Measurements from ENCODE around the gene CAMK4. TPM values are rescaled to one million over a fixed set of nuclear protein-coding genes. Genes with fewer than 3 reads are reported as not detected.

Gene CAMK4
- total RNA-seq, 1 donor: 1.3 TPM

DNA sequence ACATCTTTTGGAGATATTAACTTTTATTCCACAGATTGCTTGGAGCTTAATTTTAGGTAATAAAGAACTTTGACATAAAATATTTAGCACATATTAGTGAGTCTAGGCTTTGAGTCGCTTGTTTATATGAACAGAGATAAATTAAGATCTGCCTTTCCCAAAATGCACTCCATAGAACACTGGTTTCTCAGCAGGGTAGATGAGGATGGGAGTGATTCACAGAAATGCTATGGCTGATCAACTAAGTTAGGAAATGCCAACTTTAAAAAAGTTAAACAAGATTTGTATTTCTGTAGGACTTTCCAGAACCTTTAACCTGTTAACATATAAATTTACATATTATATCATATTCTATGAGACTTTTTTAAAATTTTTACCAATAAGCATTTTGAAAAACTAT, 222.9 kb downstream of the CAMK4 start:
- DNase-seq (ENCODE audit: low read depth): no peak
- TF ChIP-seq, protein P1, sequence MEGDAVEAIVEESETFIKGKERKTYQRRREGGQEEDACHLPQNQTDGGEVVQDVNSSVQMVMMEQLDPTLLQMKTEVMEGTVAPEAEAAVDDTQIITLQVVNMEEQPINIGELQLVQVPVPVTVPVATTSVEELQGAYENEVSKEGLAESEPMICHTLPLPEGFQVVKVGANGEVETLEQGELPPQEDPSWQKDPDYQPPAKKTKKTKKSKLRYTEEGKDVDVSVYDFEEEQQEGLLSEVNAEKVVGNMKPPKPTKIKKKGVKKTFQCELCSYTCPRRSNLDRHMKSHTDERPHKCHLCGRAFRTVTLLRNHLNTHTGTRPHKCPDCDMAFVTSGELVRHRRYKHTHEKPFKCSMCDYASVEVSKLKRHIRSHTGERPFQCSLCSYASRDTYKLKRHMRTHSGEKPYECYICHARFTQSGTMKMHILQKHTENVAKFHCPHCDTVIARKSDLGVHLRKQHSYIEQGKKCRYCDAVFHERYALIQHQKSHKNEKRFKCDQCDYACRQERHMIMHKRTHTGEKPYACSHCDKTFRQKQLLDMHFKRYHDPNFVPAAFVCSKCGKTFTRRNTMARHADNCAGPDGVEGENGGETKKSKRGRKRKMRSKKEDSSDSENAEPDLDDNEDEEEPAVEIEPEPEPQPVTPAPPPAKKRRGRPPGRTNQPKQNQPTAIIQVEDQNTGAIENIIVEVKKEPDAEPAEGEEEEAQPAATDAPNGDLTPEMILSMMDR (IDR thresholded peaks at IDR 0.05; ENCODE audit: insufficient read depth, low read depth, low read length): no peak
- H3K4me3 ChIP-seq (ENCODE audit: low read depth, low read length): no peak overlapping the region

DNA sequence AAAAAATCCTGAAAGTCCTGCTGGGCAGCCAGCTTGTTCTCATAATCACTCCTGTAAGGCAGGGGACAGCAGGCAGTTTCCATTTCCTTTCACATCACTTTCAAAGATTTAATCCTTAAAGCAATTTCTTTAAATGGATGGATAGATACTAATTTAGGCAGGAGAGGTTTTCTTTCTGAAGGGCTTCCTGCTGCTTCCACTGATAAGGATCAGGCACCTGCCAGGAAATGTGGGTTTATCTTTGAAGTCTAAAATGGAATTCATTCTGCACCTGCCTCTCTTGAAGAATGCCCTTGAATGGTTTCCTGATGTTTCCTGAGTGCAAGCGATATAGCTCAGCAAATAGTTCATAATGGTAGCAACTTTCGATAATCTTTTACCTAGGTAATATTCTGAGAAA, 223.6 kb downstream of the CAMK4 start:
- TF ChIP-seq, protein P1 (IDR thresholded peaks at IDR 0.05; ENCODE audit: insufficient read depth, low read depth, low read length): no peak
- no peak for DNase-seq (ENCODE audit: low read depth)
- no peak overlapping the region for H3K4me3 ChIP-seq (ENCODE audit: low read depth, low read length)

DNA sequence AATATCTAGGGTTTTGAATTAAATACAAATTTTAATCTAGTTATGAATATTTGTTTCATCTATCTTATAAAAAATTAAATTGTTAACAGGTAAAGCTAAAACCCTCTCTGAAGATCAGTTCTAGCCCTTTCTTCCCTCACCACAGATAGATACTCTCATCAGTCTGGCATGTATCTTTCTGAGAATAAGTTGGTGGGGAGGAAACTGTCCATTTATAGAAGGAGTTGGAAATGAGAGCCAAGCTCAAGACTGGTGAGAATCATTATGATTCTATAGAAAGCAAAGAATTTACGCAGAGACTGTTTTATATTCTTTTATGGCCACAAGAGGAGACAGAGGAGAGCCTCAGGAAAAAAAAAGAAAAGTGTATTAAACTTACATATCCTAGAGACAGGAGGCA, 229.1 kb downstream of the CAMK4 start:
- DNase-seq (ENCODE audit: low read depth): no peak
- TF ChIP-seq, protein P1 (IDR thresholded peaks at IDR 0.05; ENCODE audit: insufficient read depth, low read depth, low read length): no peak

DNA sequence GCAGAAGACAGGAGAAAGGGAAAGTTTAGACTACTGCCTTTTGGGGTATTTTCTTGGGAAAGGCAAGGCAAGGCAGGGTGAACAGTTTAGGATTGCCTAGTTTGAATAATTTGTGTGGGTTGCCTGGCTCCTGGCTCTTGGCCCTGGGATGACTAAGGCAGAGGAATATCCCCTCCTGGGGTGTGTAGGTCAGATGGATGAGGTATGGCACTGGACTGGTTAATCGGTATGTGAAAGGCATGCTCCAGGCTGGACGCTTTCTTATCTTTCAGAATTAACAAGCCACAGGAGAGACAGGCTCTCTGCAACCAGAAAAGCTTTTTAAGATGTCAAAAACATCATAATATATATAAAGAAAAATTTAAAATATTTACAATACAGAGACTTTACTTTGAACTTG, 229.6 kb downstream of the CAMK4 start:
- H3K4me3 ChIP-seq (ENCODE audit: low read depth, low read length): no peak overlapping the region
- TF ChIP-seq, protein P1 (IDR thresholded peaks at IDR 0.05; ENCODE audit: insufficient read depth, low read depth, low read length): no peak
- peak; percentile 12 for DNase-seq (ENCODE audit: low read depth)

More for the DNA sequence above, 229.1 kb downstream of the CAMK4 start:
- H3K4me3 ChIP-seq (ENCODE audit: low read depth, low read length): no peak overlapping the region

DNA sequence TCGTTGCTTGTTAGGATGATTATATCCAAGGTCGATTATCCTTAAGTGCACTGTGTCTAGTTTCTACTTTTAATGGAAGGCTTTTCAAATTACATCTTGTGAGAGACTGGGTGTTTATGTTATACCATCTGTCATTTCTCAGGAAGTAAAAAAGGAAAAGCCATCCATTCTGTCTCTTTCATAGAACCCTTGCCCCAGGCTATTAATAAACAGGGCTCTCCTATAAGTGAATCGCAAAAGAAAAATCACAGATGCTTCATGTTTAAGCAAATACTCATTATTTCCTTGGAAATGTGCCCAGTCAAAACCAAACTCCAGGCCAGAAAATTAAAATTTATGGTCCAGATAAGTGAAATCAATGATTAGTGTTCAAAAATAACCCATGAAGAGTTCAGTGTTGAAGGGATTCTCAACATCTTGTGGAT, 230.0 kb downstream of the CAMK4 start:
- no peak overlapping the region for H3K4me3 ChIP-seq (ENCODE audit: low read depth, low read length)
- peak; percentile 52 for DNase-seq (ENCODE audit: low read depth)
- TF ChIP-seq, protein P1 (IDR thresholded peaks at IDR 0.05; ENCODE audit: insufficient read depth, low read depth, low read length): no peak

DNA sequence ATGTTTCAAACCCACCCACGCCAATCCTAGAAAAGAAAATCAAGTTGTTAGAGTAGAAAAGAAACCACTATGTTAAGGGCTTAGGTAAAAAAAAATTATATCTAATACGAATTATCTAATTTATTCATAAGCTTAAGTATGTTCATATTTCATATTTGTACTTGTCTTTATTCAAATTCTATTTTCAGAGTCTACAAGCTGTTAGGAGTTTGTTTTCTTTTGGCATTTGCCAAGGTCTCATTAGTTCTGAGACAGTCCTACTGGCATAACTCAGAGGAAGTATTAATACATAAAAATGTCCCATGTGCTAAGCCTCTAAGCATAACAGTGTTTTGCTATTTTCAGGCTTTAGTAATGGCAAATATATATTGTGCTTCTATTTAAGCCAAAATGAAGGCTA, 230.6 kb downstream of the CAMK4 start:
- H3K4me3 ChIP-seq (ENCODE audit: low read depth, low read length): no peak overlapping the region
- TF ChIP-seq, protein P1 (IDR thresholded peaks at IDR 0.05; ENCODE audit: insufficient read depth, low read depth, low read length): no peak
- no peak for DNase-seq (ENCODE audit: low read depth)

DNA sequence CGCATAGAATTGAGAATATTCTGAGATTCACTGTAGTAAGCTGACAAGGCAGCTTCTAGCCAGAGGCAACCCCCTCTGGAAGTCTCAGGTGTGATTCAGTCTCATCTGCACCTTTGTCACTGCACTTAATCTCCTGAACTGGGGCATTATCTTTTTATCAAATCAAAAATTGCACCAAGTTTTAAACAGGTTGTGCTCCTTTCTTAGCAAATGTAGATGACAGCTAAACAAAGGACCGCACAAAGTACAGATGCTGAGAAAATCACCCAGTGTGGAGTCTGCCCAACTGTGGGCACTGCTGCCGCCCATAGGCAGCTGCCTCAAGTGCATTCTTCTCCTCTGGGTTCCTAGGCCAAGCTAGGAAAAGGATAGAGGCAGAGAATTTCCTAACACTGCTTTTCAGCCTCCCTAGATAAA, 237.1 kb downstream of the CAMK4 start:
- TF ChIP-seq, protein P1 (IDR thresholded peaks at IDR 0.05; ENCODE audit: insufficient read depth, low read depth, low read length): peak; percentile 54

More for the DNA sequence above, 237.1 kb downstream of the CAMK4 start:
- DNase-seq (ENCODE audit: low read depth): peak; percentile 12
- H3K4me3 ChIP-seq (ENCODE audit: low read depth, low read length): no peak overlapping the region

Data from fibroblast of villous mesenchyme (primary cell).